HG03135 (cell line): ENCODE results near the gene KCNQ5.
A peak's percentile ranks its signal among the peaks of the same experiment; 100 is the strongest.
"Not testable (repeated sequence)": the region's sequence is repeated elsewhere in the genome, so short reads cannot be mapped to it uniquely, and the experiment has no call there.

Source experiments
- ATAC-seq: cut with Tn5 transposase; IDR thresholded peaks from one replicate; pipeline ENCODE4 v1.9.1; 2021; ENCODE audit warnings: mild to moderate bottlenecking, moderate library complexity; ENCODE audit not compliant: unreplicated experiment

The KCNQ5 gene

DNA sequence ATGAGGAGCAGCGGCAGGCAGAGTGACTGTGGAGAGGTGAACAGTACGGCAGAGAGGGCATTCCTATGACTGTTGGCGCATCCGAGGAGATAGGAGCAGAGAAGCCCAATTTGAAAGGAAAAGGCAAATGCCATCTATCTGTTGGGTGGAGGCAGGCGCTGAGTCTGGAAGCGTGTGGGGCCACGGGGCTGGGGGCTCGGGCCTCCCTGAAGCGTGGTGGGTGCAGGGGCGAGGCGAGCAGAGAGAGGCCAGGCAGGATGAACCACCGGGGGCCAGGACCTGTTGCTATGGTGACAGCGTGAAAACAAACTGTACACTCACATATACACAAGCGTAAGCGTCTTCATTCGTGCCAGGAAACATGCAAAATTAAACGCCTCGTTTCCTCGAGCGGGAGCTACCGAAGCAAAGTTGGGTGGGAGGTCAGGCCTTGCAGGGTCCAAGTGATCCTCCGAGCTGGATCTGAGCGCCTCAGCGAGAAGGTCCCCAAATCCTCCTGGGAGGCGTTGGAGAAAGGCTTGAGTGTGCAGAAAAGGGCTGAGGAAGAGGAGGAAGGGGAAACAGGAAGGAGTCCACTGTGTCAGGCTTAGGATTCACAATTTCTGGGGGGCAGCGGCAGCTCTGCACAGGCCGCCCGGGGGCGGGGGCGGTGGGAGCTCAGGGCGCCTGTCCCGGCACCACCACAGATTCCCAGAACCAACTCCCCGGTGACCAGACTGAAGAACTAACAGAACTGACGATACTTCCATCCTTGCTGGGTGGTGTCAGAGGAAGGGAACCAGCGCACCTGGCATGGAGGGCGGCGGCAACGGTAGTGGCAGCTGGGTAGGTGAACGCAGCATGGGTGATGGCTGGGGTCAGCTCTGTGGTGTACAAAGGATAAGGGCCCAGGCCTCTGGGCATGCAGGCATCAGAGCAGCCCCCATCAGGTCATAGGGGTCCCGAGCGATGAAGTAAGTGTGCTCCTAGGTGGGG, 535.2 kb downstream of the KCNQ5 start:
- no peak for ATAC-seq

DNA sequence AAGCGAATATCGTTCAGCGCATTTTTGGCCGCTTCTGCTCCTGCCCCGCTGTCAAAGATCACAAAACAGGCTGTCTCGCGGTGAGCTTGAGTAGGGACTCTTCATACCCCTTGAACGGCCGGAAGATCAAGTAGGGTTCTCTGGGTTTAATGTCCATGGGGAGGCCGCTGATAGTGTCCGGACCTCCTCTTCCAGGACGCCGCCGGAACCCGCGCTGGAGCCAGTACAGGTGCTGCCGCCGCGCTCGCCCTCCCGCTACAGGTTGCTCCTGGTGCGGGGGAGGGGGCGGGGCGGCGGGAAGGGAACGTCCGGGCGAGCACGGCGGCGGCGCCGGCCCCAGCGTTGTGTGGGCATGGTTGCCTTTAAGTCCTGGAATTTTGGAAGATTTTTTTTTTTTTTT, 536.0 kb downstream of the KCNQ5 start:
- no peak for ATAC-seq

DNA sequence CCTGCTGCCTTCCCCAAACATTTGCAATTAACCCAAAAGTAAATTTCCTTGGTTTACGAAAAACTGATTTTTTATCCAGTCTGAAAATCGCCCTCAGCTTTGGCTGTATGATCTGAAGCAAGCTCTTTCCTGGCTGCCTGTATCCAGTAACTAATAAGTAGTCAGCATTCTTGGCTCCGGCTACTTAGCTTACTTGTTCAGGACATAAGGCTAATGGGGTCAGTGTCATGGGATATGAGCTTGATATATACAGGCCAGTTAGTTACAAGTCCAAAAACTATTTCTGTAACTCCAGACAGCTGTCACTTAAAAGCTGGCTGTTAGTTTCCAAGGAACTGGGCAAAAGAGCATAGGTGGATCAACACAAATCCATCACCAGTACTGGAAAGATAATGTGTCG, 547.2 kb downstream of the KCNQ5 start:
- ATAC-seq = no peak

DNA sequence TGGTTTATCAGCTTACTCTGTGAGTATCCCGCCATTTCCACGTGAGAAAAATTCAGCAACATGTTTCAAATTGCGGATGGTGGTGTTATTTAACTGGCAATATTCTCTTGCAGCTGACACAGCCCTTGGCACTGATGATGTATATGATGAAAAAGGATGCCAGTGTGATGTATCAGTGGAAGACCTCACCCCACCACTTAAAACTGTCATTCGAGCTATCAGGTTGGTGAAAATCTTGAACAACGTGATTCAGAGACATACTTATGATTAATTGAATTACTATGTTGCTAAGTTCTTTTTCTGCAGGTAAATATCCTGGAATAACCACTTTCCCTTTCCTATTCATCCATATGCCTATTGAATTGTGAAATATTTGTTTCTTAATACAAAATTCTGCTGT, 547.8 kb downstream of the KCNQ5 start:
- no peak for ATAC-seq

DNA sequence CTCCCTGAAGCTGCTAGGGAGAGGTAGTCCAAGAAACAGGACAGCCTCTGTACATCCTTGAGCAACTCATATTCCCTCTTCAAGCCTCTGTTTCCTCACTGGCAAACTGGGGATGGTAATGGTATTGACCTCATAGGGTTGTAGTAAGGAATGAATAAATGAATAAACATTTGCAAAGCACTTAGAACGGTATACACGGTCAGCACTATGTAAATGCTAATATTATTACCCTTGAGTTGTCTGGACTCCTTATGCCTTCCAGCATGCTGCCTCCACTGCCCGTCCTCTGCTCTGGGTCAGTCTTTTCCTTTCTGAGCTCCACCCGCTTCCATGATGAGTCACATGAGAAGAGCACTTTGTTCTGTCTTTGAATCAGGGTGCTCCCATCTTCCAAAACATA, 552.8 kb downstream of the KCNQ5 start:
- ATAC-seq = no peak

DNA sequence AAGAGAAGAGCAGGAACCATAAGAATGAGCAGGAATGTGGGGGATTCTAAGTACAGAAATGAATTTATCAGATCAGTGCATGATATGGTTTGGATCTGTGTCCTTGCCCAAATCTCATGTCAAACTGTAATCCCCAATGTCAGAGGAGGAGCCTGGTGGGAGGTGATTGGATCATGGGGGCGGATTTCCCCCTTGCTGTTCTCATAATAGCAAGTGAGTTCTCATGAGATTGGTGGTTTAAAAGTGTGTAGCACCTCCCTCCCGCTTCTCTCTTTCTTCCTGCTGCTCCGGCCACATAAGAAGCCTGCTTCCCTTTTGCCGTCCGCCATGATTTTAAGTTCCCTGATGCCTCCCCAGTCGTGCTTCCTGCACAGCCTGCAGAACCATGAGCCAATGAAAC, 554.2 kb downstream of the KCNQ5 start:
- no peak for ATAC-seq

DNA sequence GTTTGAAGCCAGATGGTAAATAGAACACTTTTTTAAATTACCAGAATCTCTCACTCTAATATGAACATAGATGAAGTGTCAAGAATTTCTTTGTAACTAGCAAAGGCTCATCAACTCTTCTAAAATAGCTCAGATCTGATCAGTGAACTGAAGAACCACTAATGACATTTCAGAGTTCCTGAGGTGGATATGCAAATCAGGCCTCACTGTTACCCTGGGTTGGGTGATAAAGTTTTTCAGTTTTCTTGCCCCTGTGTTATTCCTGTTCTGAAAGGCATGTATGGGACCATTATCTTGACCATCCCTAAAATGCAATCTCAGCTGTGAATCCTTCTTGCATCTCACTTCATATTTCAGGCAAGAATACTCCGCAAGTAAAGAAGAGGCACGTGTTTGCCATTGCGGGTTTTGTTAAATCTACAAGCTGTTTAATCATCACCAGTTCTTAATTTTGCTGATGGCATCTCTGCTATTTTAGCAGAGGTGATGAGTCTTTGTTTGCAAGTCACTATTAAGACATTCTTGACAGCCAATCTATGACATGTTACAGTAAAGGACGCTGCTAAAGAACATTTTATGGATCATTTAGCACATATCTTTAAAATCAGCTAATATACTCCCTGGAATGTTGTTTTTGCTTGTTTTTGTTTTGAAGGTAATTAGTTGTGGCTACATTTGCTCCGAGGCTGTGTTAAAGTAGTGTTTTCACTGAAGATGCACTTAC, 555.5 kb downstream of the KCNQ5 start:
- peak; percentile 42 for ATAC-seq

DNA sequence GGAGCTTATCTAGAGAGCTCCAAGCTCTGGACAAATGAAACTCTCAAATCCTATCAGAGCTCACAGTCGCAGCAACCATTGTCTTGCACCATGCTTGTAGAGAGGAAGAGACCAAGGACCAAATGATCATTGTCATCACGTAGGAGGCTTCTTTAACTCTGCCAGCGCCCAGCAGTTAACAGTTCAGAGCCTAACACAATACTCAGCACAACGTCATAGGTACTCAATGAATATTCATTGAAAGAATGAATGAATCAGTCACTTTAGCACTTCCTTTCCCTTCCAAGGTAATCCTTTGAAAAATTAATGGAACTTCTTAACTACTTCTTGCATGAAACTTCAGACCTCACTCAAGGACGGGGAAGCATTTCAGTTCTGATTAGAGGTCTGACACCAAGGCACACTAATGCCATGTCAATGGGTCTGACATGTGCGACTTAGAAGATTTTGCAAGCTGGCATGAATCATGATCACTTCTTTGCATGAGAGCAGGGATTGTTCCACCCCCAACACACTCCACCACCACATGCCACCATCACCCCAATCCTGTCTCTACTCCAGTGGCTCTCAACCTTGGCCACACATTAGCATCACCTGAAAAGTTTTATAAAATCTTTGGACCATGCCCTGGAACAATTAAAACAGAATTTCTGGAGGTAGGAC, 558.3 kb downstream of the KCNQ5 start:
- ATAC-seq = no peak

DNA sequence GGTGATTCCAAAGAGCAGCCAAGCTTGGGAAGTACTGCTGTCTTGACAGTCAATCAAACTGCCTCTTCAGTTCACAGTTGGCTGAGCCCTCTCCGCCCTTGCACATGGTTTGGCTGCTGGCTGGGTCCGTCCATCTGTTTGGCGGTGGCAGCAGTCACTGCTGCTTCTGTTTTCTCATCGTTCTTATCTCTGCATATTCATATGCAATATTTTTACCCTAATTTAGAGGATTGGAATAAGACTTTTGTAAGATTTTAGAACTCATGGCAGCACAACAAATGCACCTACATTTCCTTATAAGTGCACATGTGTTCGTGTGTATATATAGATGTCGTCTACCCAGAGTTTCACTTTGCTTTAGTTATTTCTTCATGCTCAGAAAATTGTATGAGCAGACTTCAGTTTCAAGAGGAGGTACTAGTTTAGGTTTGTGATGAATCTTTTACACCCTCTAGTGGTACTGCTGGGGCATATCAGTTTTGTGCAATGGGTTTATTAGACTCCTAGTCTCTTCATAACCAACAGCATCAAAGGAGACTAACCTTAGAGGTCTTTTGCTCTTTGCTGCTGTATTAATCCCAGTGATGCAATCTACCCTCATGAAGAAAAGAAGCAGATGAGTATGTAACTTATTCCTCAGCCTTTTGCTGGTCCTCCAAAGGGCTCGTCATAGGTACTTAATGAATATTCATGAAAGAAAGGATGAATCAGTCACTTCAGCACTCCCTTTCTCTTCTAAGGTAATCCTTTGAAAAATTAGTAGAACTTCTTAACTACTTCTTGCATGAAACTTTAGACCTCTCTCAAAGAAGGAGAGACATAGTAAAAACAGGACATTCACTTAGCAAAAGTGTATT, 559.1 kb downstream of the KCNQ5 start:
- ATAC-seq = peak; percentile 82

DNA sequence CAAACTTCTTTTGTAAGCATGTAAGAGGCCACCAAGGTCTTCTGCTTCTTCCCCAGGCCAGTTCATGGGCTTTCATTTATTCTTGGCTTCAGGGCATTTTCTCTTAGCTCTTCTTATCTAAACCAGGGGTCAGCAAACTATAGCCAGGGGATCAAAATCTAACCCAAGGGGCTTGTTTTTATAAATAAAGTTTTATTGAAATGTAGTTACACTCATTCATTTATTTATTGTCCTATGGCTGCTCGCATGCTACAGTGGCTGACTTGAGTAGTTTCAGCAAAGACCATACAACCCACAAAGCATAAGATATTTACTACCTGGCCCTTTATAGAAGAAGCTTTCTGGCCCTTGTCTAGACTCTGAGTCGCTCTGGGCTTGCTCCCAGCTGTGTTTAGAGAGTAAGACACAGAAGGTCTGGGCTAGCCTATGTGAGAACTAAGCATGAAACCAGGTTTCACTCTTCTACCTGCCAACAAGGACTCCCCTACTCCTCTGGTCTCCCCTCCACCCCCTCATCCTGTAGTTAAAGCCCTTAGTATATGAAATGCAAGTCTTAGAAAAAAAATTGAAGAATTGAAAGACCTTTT, 560.2 kb downstream of the KCNQ5 start:
- ATAC-seq = peak; percentile 46

DNA sequence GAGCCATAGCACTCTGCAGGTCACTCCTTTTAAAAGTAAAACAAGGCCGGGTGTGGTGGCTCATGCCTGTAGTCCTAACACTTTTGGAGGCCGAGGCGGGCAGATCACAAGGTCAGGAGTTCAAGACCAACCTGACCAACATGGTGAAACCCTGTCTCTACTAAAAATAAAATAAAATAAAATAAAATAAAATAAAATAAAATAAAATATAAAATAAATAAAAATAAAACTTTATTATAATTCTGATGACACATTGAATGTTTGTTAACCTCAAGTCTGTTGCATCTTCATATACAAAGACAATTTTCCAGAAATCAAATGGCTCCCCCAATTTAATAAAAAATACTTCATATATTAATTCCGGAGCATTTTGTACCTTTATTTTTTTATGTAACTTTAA, 571.4 kb downstream of the KCNQ5 start:
- not testable (repeated sequence) for ATAC-seq

DNA sequence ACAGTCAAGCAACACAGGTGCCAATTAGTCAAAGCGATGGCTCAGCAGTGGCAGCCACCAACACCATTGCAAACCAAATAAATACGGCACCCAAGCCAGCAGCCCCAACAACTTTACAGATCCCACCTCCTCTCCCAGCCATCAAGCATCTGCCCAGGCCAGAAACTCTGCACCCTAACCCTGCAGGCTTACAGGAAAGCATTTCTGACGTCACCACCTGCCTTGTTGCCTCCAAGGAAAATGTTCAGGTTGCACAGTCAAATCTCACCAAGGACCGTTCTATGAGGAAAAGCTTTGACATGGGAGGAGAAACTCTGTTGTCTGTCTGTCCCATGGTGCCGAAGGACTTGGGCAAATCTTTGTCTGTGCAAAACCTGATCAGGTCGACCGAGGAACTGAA, 572.9 kb downstream of the KCNQ5 start:
- no peak for ATAC-seq

DNA sequence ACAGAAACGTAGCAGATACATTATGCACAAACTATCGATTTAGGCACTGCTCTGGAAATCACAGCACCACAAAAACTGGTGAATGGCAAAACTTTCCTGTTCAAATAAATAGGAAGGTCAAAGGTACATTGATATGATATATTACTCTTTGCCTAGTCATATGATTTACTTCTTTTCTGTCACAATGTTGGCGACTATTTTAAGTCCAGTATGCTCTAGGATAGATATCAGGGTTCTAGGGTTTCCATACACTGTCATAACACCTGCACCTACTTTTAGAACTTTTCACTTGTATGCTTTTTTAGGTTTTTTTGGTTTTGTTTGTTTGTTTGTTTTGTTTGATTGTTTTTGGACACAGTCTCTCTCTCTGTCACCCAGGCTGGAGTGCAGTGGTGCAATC, 578.4 kb downstream of the KCNQ5 start:
- ATAC-seq = no peak

DNA sequence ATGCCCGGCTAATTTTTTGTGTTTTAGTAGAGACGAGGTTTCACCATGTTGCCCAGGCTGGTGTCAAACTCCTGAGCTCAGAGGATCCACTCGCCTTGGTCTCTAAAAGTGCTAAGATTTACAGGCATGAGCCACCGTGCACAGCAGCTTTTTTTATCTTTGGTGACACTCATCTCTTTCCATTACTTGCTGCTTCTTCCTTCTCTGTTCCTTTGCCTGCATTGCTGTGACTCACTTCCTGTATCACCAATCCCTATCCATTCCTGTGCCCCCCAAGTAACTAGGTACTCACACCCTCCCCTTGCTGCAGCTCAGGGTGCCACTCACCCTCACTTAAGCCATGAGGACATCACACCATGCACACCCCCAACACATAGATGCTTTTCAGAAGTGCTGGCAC, 578.9 kb downstream of the KCNQ5 start:
- ATAC-seq = no peak

DNA sequence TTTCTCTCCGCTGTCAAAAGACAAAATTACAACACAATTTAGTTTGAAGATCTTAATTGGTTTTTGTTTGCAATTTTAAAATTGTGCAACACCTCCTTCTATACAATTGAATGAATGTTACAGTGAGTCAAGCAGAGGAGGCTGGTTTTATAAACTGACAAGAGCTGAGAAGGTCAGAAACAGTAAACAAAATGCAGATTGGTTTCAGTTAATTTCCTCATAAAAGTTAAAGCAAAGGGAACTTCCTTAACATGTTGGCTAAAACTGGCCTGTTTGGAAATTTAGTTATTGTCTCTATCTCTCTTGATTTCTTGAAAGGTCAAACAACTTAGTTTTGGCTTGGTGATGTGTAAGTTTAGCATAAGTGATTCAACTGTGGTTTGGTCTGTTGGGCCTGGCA, 581.2 kb downstream of the KCNQ5 start:
- ATAC-seq = no peak

DNA sequence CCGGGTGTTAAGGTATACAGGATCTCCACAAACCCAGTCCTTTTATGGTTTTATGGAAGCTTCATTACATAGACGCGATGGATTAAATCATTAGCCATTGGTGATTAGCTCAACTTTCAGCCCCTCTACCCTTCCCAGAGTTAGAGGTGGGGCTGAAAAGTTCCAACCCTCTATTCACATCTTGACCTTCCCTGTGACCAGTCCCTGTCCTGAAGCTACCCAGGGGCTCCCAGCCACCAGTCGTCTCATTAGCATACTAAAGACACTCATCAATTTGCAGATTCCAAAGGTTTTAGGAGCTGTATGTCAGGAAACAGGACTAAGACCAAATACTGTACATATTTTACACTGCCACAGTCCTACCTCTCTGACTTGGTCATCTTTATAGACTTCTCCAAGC, 582.4 kb downstream of the KCNQ5 start:
- ATAC-seq = no peak

DNA sequence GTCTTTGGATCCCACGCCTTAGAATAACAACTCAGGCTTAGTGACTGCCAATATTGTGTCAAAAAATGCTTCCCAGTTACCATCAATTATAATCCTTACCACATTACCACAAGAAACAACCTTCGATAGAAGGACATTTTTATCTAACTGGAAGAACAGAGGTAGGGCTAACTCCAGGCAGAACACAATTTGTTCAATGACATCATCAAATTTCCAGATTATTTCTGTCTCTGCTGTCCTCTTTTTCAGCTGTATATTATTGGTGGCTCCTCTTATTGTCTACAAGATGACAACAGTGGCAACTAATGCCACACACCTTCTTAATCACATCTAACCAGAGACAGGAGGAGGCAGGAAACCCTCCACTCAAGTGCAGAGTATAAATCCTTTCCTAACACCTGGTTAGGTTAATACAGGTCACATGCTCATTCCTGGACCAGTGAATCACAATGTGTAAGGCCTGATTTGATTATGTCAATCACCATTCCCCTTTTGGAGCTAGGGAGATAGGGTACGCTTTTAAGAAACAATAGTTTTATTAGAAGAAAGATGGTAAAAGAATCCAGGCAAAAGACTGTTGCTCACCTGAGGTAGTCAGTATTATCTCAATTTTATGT, 585.5 kb downstream of the KCNQ5 start:
- ATAC-seq = no peak

DNA sequence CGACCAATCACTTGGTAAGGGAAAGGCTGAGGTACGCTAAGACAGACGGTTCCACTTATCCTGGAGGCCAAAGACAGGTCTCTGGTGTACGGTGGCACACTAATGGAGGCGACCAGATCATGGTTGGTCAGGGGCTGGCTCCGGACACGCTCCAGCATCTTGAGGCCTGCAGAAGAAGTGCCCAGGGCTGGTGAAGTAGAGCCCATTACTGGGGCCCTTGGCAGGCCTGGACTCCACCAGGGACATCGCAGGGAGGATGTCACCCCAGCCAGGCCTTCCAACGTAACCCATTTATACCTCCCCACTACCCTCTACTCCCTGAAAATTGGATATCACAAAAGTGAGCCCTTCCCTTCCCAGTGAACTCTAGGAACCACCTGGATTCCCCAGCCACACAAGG, 587.3 kb downstream of the KCNQ5 start:
- no peak for ATAC-seq

DNA sequence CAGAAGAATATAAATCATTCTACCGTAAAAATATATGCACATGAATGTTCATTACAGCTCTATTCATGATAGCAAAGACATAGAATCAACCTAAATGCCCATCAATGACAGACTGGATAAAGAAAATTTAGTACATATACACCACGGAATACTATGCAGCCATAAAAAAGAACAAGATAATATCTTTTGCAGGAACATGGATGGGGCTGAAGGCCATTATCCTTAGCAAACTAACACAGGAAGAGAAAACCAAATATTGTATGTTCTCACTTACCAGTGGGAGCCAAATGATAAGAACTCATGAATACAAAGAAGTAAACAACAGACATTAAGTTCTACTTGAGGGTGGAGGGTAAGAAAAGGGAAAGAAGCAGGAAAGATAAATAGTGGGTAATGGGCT, 595.0 kb downstream of the KCNQ5 start:
- no peak for ATAC-seq

DNA sequence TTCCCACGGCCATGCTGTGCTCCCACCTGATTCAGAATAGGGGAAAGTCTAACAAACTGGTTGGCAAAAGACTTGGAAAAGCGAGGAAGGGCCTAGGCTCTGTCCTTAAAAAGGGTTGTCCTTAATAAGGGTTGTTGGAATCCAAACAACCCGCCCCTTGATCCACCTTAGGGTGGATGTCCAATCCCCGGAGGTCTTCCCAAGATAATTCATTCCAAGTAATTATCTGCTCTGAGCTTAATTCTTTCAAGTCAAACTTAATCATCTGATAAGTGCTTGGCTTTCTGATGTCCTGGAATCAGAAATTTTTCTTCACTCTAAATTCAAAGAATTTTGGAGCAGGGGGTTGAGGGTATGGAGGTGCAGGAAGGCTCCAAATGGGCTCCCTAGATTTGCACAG, 603.5 kb downstream of the KCNQ5 start, which contains the start of gene KHDC1L:
Gene KHDC1L (minus strand): TSS at position 101 of the 400 bp plus-strand sequence. CDS start 88 bp downstream, at position 13.
- ATAC-seq = no peak
